ENCODE measurements around the gene COX7A1. TPM values are rescaled to one million over a fixed set of nuclear protein-coding genes. Genes with fewer than 3 reads are reported as not detected.

The COX7A1 gene
- total RNA-seq, 1 experiment from 2014 or later = not detected

- Histone ChIP-seq H3K23me2 (ENCODE audit: insufficient read length, low read depth, low read length, poor library complexity, severe bottlenecking) (peaks cover 14% of the 10 kb centered on the region), H4K8ac (replicated peaks; ENCODE audit: insufficient read length, low read depth, low read length) (no peak overlapping the region), H3K23ac (ENCODE audit: insufficient read length, low read depth, low read length) (no peak overlapping the region), H3K27ac (ENCODE audit: insufficient read length, low read depth, low read length) (no peak overlapping the region), H3K9me3 (ENCODE audit: control insufficient read depth, low read depth, low read length) (no peaks in the 10 kb centered on the region), H2AK5ac (ENCODE audit: insufficient read length, low read length) (no peak overlapping the region), H3K9ac (ENCODE audit: extremely low read depth, insufficient read length, low read length) (peak overlapping the region; percentile 59), H2AFZ (ENCODE audit: low read length) (no peak overlapping the region), H2BK15ac (ENCODE audit: low read depth, low read length) (no peak overlapping the region), H3T11ph (ENCODE audit: low read length) (no peak overlapping the region), H2BK12ac (ENCODE audit: insufficient read length, low read depth, low read length) (no peak overlapping the region), H3K56ac (ENCODE audit: insufficient read length, low read depth, low read length) (no peak overlapping the region), H3K79me1 (ENCODE audit: insufficient read depth, low read depth, low read length, poor library complexity, severe bottlenecking) (no peaks in the 10 kb centered on the region), H3K4me2 (ENCODE audit: insufficient read depth, insufficient read length, low read length) (peak overlapping the region; percentile 93), H3K79me2 (ENCODE audit: insufficient read depth, low read length) (no peaks in the 10 kb centered on the region; the same call in 1 of the 2 replicates), H3K18ac (ENCODE audit: insufficient read length, low read depth, low read length) (peak overlapping the region; percentile 51), H4K20me1 (ENCODE audit: control insufficient read depth, insufficient read depth, insufficient read length) (no peaks in the 10 kb centered on the region), H3K27me3 (ENCODE audit: insufficient read depth, low read length) (no peaks in the 10 kb centered on the region), H4K91ac (ENCODE audit: insufficient read length, low read depth, low read length) (no peak overlapping the region), H3K14ac (ENCODE audit: insufficient read depth, low read length) (peak overlapping the region; percentile 49; the same call in 1 of the 2 replicates), H2BK20ac (ENCODE audit: low read depth, low read length, poor library complexity, severe bottlenecking) (no peak overlapping the region), H3K4ac (ENCODE audit: low read depth, low read length) (no peak overlapping the region), H4K5ac (ENCODE audit: insufficient read length, low read depth, low read length) (peak overlapping the region; percentile 22), H3K4me1 (ENCODE audit: insufficient read depth, low read length) (peaks cover 2% of the 10 kb centered on the region; the same call in 1 of the 2 replicates), H2BK5ac (ENCODE audit: insufficient read length, low read length) (no peak overlapping the region), H2BK120ac (ENCODE audit: low read depth, low read length, poor library complexity, severe bottlenecking) (no peak overlapping the region)
- peaks cover 27 to 52% (median 50%) of the 10 kb centered on the region in 3 experiments; a peak in 6 of 7 replicates for H3K36me3 Mint-ChIP-seq (ENCODE audit: insufficient read depth in 1 of 3, low read depth in 3 of 3)
- DNase-seq = peak; percentile 64
- H3K27me3 Mint-ChIP-seq (ENCODE audit: low read depth) = peaks cover 3% of the 10 kb centered on the region; the same call in 1 of the 2 replicates
- peaks cover 26 to 41% of the 10 kb centered on the region in 2 experiments for H3K4me1 Mint-ChIP-seq
- no CpG with 5 or more reads among the region's 48 CpGs for WGBS (ENCODE audit: extremely low coverage, insufficient read length, low lambda C conversion rate)
- H3K27ac Mint-ChIP-seq = peak overlapping the region; percentile 88 to 100 (median 96); a peak in 5 of 7 replicates
- TF ChIP-seq CTCF (conservative IDR thresholded peaks at IDR 0.05) = peak; percentile 50; the same call in 2 of the 3 replicates
- peak overlapping the region; percentile 95 to 99 for H3K4me3 Mint-ChIP-seq
- no peaks in the 10 kb centered on the region; a peak in 1 of 5 replicates for H3K9me3 Mint-ChIP-seq
Observed at GRCh38 chr19:36113894-36114720, 38.1 kb downstream of the COX7A1 start.
